Astrocyte (in vitro differentiated cells and primary cell): Measurements from ENCODE around the gene TRIM59.

Experiments used
- EZH2 ChIP-seq: IDR thresholded peaks from 2 replicates; pipeline ENCODE4 v1.6.1; 2012; ENCODE audit warnings: mild to moderate bottlenecking, low read length, inconsistent platforms; ENCODE audit not compliant: insufficient read depth
- TF ChIP-seq, protein P1 (sequence below): IDR thresholded peaks from 2 replicates; pipeline ENCODE4 v1.5.1; 2011; ENCODE audit warnings: low read depth, mild to moderate bottlenecking, inconsistent platforms, low read length, moderate library complexity; ENCODE audit not compliant: insufficient read depth

DNA sequence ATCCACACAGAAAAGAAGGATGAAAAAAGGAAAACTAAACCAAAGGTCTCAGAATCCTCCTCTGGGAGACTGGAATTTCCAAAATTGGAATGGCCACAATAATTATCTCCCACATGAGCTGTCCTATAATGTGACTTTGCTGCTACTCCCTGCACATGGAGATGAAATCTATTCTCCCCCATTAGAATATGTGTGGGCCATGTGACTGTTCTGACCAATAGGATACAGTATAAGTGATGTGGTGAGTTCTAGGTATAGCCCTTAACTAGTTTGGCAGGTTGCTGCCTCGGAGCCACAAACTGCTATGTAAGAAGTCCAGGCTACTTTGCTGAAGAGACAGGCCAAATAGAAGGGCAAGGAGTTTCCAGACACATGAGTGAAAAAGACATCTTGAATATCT lies 5.2 kb downstream of the TRIM59 start:
- TF ChIP-seq, protein P1, sequence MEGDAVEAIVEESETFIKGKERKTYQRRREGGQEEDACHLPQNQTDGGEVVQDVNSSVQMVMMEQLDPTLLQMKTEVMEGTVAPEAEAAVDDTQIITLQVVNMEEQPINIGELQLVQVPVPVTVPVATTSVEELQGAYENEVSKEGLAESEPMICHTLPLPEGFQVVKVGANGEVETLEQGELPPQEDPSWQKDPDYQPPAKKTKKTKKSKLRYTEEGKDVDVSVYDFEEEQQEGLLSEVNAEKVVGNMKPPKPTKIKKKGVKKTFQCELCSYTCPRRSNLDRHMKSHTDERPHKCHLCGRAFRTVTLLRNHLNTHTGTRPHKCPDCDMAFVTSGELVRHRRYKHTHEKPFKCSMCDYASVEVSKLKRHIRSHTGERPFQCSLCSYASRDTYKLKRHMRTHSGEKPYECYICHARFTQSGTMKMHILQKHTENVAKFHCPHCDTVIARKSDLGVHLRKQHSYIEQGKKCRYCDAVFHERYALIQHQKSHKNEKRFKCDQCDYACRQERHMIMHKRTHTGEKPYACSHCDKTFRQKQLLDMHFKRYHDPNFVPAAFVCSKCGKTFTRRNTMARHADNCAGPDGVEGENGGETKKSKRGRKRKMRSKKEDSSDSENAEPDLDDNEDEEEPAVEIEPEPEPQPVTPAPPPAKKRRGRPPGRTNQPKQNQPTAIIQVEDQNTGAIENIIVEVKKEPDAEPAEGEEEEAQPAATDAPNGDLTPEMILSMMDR: no peak
- TF ChIP-seq EZH2: no peak
